Activated gamma-delta T cell treated with anti-CD3 and anti-CD28 coated beads, Interleukin-2, amount 50 U/mL, for 16 hours (primary cell): ENCODE results near the gene PKD2.
"Not testable (repeated sequence)": the region's sequence is repeated elsewhere in the genome, so short reads cannot be mapped to it uniquely, and the experiment has no call there.

Experiments
- DNase-seq: peaks from one replicate; pipeline ENCODE4 v3.0.0-alpha.2; 2020; ENCODE audit warnings: low read depth

The PKD2 gene

GRCh38 chr4:88115587-88115986 lies 108.2 kb downstream of the PKD2 start:
- DNase-seq = no peak

GRCh38 chr4:88119943-88120342 lies 112.5 kb downstream of the PKD2 start:
- no peak for DNase-seq

- DNase-seq = not testable (repeated sequence)
Measured at GRCh38 chr4:88122260-88122659, 114.8 kb downstream of the PKD2 start.
